Measurements from ENCODE around the gene CCNY. TPM values are rescaled to one million over a fixed set of nuclear protein-coding genes. Genes with fewer than 3 reads are reported as not detected.
"Not testable (repeated sequence)": the region's sequence is repeated elsewhere in the genome, so short reads cannot be mapped to it uniquely, and the experiment has no call there.

Gene CCNY
- polyA plus RNA-seq, 1 donor: 55.2 TPM

GRCh38 chr10:35416619-35417312 lies 80.5 kb downstream of the CCNY start:
- Histone ChIP-seq H3K27me3 (ENCODE audit: control insufficient read depth, insufficient read depth, low read length) (no peaks in the 10 kb centered on the region), H3K4me3 (ENCODE audit: low read length) (no peak overlapping the region), H3K27ac (ENCODE audit: low read length) (no peak overlapping the region), H3K36me3 (ENCODE audit: control insufficient read depth, insufficient read depth, low read length) (no peaks in the 10 kb centered on the region), H3K4me1 (ENCODE audit: control insufficient read depth, insufficient read depth, low read length) (no peaks in the 10 kb centered on the region), H3K9me3 (ENCODE audit: control insufficient read depth, low read depth, low read length) (no peaks in the 10 kb centered on the region)
- WGBS (ENCODE audit: insufficient coverage, low lambda C conversion rate): no CpG with 5 or more reads among the region's 8 CpGs
- peak in 1 of 2 donors; percentile 42 for DNase-seq

DNA sequence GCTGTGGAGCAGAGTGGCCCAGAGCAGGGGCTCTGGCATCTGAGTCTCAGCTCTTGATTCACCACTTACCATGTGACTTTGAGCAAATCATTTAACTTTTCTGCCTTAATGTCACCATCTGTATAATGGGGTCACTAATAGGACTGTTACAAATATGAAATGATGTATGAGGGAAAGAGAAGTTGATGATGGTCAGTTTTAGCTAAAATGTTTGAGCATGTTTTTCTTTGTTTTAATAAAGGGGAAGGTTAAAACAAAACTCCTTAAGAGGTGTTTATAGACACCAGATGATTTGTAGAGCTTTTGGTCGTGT lies 81.0 kb downstream of the CCNY start:
- DNase-seq: no peak
- Histone ChIP-seq H3K36me3 (ENCODE audit: control insufficient read depth, insufficient read depth, low read length) (no peaks in the 10 kb centered on the region), H3K27me3 (ENCODE audit: control insufficient read depth, insufficient read depth, low read length) (no peaks in the 10 kb centered on the region), H3K9me3 (ENCODE audit: control insufficient read depth, low read depth, low read length) (no peaks in the 10 kb centered on the region), H3K27ac (ENCODE audit: low read length) (no peak overlapping the region), H3K4me1 (ENCODE audit: control insufficient read depth, insufficient read depth, low read length) (no peaks in the 10 kb centered on the region), H3K4me3 (ENCODE audit: low read length) (no peak overlapping the region)
- WGBS (ENCODE audit: insufficient coverage, low lambda C conversion rate): 80% methylated on average over 1 of the region's 1 CpG

- no peaks in the 10 kb centered on the region for H3K36me3 ChIP-seq (ENCODE audit: control insufficient read depth, insufficient read depth, low read length)
- H3K27ac ChIP-seq (ENCODE audit: low read length): no peak overlapping the region
- no peak overlapping the region for H3K4me3 ChIP-seq (ENCODE audit: low read length)
- H3K4me1 ChIP-seq (ENCODE audit: control insufficient read depth, insufficient read depth, low read length): no peaks in the 10 kb centered on the region
- DNase-seq: no peak
- H3K27me3 ChIP-seq (ENCODE audit: control insufficient read depth, insufficient read depth, low read length): no peaks in the 10 kb centered on the region
- no peaks in the 10 kb centered on the region for H3K9me3 ChIP-seq (ENCODE audit: control insufficient read depth, low read depth, low read length)
Measured at GRCh38 chr10:35417795-35418194, 81.5 kb downstream of the CCNY start.

DNA sequence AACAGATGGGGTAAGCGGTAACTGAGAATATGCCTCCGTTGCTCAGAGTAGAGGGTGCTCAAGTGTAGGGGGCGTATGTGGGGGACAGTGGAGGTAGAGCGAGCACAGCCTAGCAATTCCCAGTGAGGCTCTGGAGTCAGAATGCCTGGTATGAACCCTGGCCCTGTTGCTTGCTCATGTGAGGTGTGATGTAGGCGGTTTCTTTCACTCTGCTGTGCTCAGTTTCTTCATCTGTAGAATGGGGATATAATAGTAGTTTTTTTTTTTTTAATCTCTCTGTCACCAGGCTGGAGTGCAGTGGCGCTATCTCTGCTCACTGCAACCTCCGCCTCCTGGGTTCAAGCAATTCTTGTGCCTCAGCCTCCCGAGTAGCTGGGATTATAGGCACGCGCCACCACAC lies 82.3 kb downstream of the CCNY start:
- H3K9me3 ChIP-seq (ENCODE audit: control insufficient read depth, low read depth, low read length); DNase-seq; H3K4me3 ChIP-seq (ENCODE audit: low read length); H3K36me3 ChIP-seq (ENCODE audit: control insufficient read depth, insufficient read depth, low read length); H3K4me1 ChIP-seq (ENCODE audit: control insufficient read depth, insufficient read depth, low read length); H3K27me3 ChIP-seq (ENCODE audit: control insufficient read depth, insufficient read depth, low read length); H3K27ac ChIP-seq (ENCODE audit: low read length): not testable (repeated sequence)
- WGBS (ENCODE audit: insufficient coverage, low lambda C conversion rate): no CpG with 5 or more reads among the region's 10 CpGs

DNA sequence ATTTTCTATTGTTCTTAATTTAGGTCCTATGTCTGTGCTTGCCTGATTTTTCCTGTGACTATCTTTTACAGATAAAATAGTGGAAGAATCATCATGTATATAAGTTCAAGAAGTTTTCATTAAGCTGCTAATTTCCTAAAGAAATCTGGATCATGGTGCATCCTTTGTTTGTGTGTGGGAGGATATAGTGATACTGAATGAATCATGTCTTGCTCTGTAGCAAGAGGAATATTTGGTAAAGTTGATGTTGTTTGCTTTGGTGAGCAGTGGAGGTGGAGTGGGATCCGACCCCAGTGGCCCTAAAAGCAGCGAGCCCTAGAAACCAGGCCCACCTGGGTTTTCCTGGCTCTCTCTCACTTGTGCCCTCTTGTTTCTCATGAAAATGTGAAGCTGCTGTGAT lies 83.7 kb downstream of the CCNY start:
- H3K27ac ChIP-seq (ENCODE audit: low read length): no peak overlapping the region
- H3K9me3 ChIP-seq (ENCODE audit: control insufficient read depth, low read depth, low read length): no peaks in the 10 kb centered on the region
- no peak for DNase-seq
- WGBS (ENCODE audit: insufficient coverage, low lambda C conversion rate): no CpG with 5 or more reads among the region's 2 CpGs
- no peaks in the 10 kb centered on the region for H3K36me3 ChIP-seq (ENCODE audit: control insufficient read depth, insufficient read depth, low read length)
- no peak overlapping the region for H3K4me3 ChIP-seq (ENCODE audit: low read length)
- H3K27me3 ChIP-seq (ENCODE audit: control insufficient read depth, insufficient read depth, low read length): no peaks in the 10 kb centered on the region
- H3K4me1 ChIP-seq (ENCODE audit: control insufficient read depth, insufficient read depth, low read length): no peaks in the 10 kb centered on the region

- 100% methylated on average over 1 of the region's 11 CpGs for WGBS (ENCODE audit: insufficient coverage, low lambda C conversion rate)
Measured at GRCh38 chr10:35420827-35421552, 84.7 kb downstream of the CCNY start.

DNA sequence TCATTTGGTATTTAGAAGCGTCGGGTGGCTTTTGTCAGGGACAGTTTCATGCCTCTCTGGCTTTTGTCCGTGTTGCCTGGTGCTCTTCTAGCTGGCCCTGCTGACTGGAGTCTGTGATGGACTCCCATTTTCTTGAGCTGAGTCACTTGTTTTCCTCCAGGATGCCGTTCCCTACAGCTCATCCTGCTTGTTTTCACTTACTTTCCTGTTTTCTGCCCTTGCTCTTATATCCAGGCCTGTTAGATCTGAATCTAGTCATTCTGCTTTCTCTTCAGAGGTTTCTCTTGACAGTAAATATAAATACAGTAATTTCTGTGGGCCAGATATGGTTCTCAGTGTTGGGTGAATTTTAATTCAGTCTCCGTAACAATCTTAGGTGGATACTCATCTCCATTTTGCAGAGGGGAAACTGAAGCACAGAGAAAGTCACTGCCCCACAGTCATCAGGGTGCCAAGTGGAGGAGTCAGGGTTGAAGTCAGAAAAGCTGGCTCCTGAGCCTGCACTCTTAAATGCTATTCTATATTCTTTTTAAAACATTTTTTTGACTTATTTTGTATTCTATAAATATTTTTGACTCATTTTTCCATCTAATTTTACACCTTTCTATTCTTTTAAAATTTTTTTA lies 85.4 kb downstream of the CCNY start:
- Histone ChIP-seq H3K4me1 (ENCODE audit: control insufficient read depth, insufficient read depth, low read length) (no peaks in the 10 kb centered on the region), H3K36me3 (ENCODE audit: control insufficient read depth, insufficient read depth, low read length) (no peaks in the 10 kb centered on the region), H3K27me3 (ENCODE audit: control insufficient read depth, insufficient read depth, low read length) (no peaks in the 10 kb centered on the region), H3K9me3 (ENCODE audit: control insufficient read depth, low read depth, low read length) (no peaks in the 10 kb centered on the region), H3K27ac (ENCODE audit: low read length) (no peak overlapping the region), H3K4me3 (ENCODE audit: low read length) (no peak overlapping the region)
- WGBS (ENCODE audit: insufficient coverage, low lambda C conversion rate): 83% methylated on average over 1 of the region's 5 CpGs
- no peak for DNase-seq

More at GRCh38 chr10:35420827-35421552, 84.7 kb downstream of the CCNY start:
- Histone ChIP-seq H3K4me1 (ENCODE audit: control insufficient read depth, insufficient read depth, low read length) (no peaks in the 10 kb centered on the region), H3K27me3 (ENCODE audit: control insufficient read depth, insufficient read depth, low read length) (no peaks in the 10 kb centered on the region), H3K27ac (ENCODE audit: low read length) (no peak overlapping the region), H3K9me3 (ENCODE audit: control insufficient read depth, low read depth, low read length) (no peaks in the 10 kb centered on the region), H3K36me3 (ENCODE audit: control insufficient read depth, insufficient read depth, low read length) (no peaks in the 10 kb centered on the region), H3K4me3 (ENCODE audit: low read length) (no peak overlapping the region)
- no peak for DNase-seq

GRCh38 chr10:35422228-35422627 lies 85.9 kb downstream of the CCNY start:
- H3K36me3 ChIP-seq (ENCODE audit: control insufficient read depth, insufficient read depth, low read length): no peaks in the 10 kb centered on the region

GRCh38 chr10:35423505-35424306 lies 87.4 kb downstream of the CCNY start:
- H3K9me3 ChIP-seq (ENCODE audit: control insufficient read depth, low read depth, low read length): no peaks in the 10 kb centered on the region
- DNase-seq: no peak
- 96% methylated on average over 4 of the region's 11 CpGs for WGBS (ENCODE audit: insufficient coverage, low lambda C conversion rate)
- no peaks in the 10 kb centered on the region for H3K36me3 ChIP-seq (ENCODE audit: control insufficient read depth, insufficient read depth, low read length)
- no peak overlapping the region for H3K4me3 ChIP-seq (ENCODE audit: low read length)
- no peak overlapping the region for H3K27ac ChIP-seq (ENCODE audit: low read length)
- H3K27me3 ChIP-seq (ENCODE audit: control insufficient read depth, insufficient read depth, low read length): no peaks in the 10 kb centered on the region
- no peaks in the 10 kb centered on the region for H3K4me1 ChIP-seq (ENCODE audit: control insufficient read depth, insufficient read depth, low read length)

More at GRCh38 chr10:35422228-35422627, 85.9 kb downstream of the CCNY start:
- H3K4me3 ChIP-seq (ENCODE audit: low read length): no peak overlapping the region
- H3K4me1 ChIP-seq (ENCODE audit: control insufficient read depth, insufficient read depth, low read length): no peaks in the 10 kb centered on the region
- H3K27ac ChIP-seq (ENCODE audit: low read length): no peak overlapping the region
- DNase-seq: no peak
- no peaks in the 10 kb centered on the region for H3K9me3 ChIP-seq (ENCODE audit: control insufficient read depth, low read depth, low read length)
- 80% methylated on average over 1 of the region's 5 CpGs for WGBS (ENCODE audit: insufficient coverage, low lambda C conversion rate)
- no peaks in the 10 kb centered on the region for H3K27me3 ChIP-seq (ENCODE audit: control insufficient read depth, insufficient read depth, low read length)

- Histone ChIP-seq H3K4me3 (ENCODE audit: low read length) (no peak overlapping the region), H3K36me3 (ENCODE audit: control insufficient read depth, insufficient read depth, low read length) (no peaks in the 10 kb centered on the region), H3K27ac (ENCODE audit: low read length) (no peak overlapping the region), H3K9me3 (ENCODE audit: control insufficient read depth, low read depth, low read length) (no peaks in the 10 kb centered on the region), H3K4me1 (ENCODE audit: control insufficient read depth, insufficient read depth, low read length) (no peaks in the 10 kb centered on the region), H3K27me3 (ENCODE audit: control insufficient read depth, insufficient read depth, low read length) (no peaks in the 10 kb centered on the region)
- WGBS (ENCODE audit: insufficient coverage, low lambda C conversion rate): 100% methylated on average over 3 of the region's 8 CpGs
- DNase-seq: no peak
Measured at GRCh38 chr10:35424680-35425285, 88.5 kb downstream of the CCNY start.
